Small intestine (tissue), 7 donors: ENCODE results near the gene TTC39B. TPM values are rescaled to one million over a fixed set of nuclear protein-coding genes. Genes with fewer than 3 reads are reported as not detected.

Source experiments
- DNase-seq, 2 donors: peaks; one replicate each; pipeline versions ENCODE4 v3.0.0 to v3.0.0-alpha.2; 2013
- FAIRE-seq: peaks from 2 replicates; lab custom pipeline; 2012; peaks lifted over from hg19 to GRCh38; lab: Jason Lieb, UNC
- H3K27ac ChIP-seq, 3 donors: one replicate each; pipeline ENCODE4 v1.5.1; 2013; ENCODE audit warnings: low read length in 2 of 3, mild to moderate bottlenecking in 2 of 3, control low read depth in 1 of 3, inconsistent platforms in 1 of 3, low read depth in 1 of 3, moderate library complexity in 1 of 3
- H3K27me3 ChIP-seq, 3 donors: one replicate each; pipeline ENCODE4 v1.6.1; 2013; ENCODE audit warnings: low read length in 3 of 3, inconsistent platforms in 1 of 3; ENCODE audit not compliant: control insufficient read depth in 3 of 3, insufficient read depth in 3 of 3
- H3K36me3 ChIP-seq, 3 donors: one replicate each; pipeline ENCODE4 v1.6.1; 2013; ENCODE audit warnings: low read length in 3 of 3, inconsistent platforms in 1 of 3, low read depth in 1 of 3, mild to moderate bottlenecking in 1 of 3, moderate library complexity in 1 of 3; ENCODE audit not compliant: control insufficient read depth in 3 of 3, insufficient read depth in 2 of 3
- H3K4me1 ChIP-seq, 3 donors: one replicate each; pipeline ENCODE4 v1.6.1; 2013; ENCODE audit warnings: low read length in 2 of 3, inconsistent platforms in 1 of 3, low read depth in 1 of 3, mild to moderate bottlenecking in 1 of 3, moderate library complexity in 1 of 3; ENCODE audit not compliant: control insufficient read depth in 3 of 3, insufficient read depth in 2 of 3
- H3K4me3 ChIP-seq, 3 donors: one replicate each; pipeline ENCODE4 v1.5.1; 2013; ENCODE audit warnings: low read length in 3 of 3, control low read depth in 1 of 3, inconsistent platforms in 1 of 3, low read depth in 1 of 3, mild to moderate bottlenecking in 1 of 3, moderate library complexity in 1 of 3
- H3K9me3 ChIP-seq, 2 donors: one replicate each; pipeline ENCODE4 v1.6.1; 2013; ENCODE audit warnings: low read depth in 1 of 2, low read length in 1 of 2; ENCODE audit not compliant: control insufficient read depth in 2 of 2, insufficient read depth in 1 of 2
- WGBS, 3 donors: extraction: QIAGEN DNeasy Blood & Tissue Kit; methylation state at CpG; one replicate each; pipeline ENCODE4 v1.1.7; 2013; 5-methylcytosine and 5-hydroxymethylcytosine counted together
- polyA plus RNA-seq, 4 donors: library from polyadenylated mRNA; stranded (reverse) in 3 of 4; unstranded in 1 of 4; fragments of 200-250 nt in 3 of 4; fragments of 120-200 nt in 1 of 4; gene quantifications; one replicate each; pipeline versions ENCODE4 v1.2.1 to v1.2.3, GENCODE V29; 2013
- donor health status: healthy with polysubstance abuse.
- donor health status: control.
- donor health status: control.
- donor health status: Bipolar disorder and iron deficiency.
- donor health status: healthy.

TTC39B gene
- polyA plus RNA-seq, 4 donors = 4.8 to 33.6 (median 6.2) TPM

GRCh38 chr9:15153961-15154360, 153.1 kb downstream of the TTC39B start:
- DNase-seq = no peak
- no peak overlapping the region for H3K4me3 ChIP-seq
- H3K9me3 ChIP-seq = no peaks in the 10 kb centered on the region
- no peaks in the 10 kb centered on the region for H3K27me3 ChIP-seq
- peaks cover 0 to 3% (median 0%) of the 10 kb centered on the region in 3 donors for H3K4me1 ChIP-seq
- 68 to 83% (median 77%) methylated on average over 3 of the region's 3 CpGs for WGBS, 3 donors
- FAIRE-seq = no peak
- H3K27ac ChIP-seq = no peak overlapping the region
- no peaks in the 10 kb centered on the region for H3K36me3 ChIP-seq

GRCh38 chr9:15150939-15151338, 156.1 kb downstream of the TTC39B start:
- H3K27ac ChIP-seq = no peak overlapping the region
- no peaks in the 10 kb centered on the region for H3K9me3 ChIP-seq
- no peak for DNase-seq
- WGBS, 3 donors = 83 to 91% (median 89%) methylated on average over 4 of the region's 4 CpGs
- H3K4me3 ChIP-seq = no peak overlapping the region
- no peaks in the 10 kb centered on the region for H3K4me1 ChIP-seq
- no peak for FAIRE-seq
- H3K27me3 ChIP-seq = no peaks in the 10 kb centered on the region
- no peaks in the 10 kb centered on the region for H3K36me3 ChIP-seq

- no peaks in the 10 kb centered on the region for H3K27me3 ChIP-seq
- no peaks in the 10 kb centered on the region for H3K4me1 ChIP-seq
- H3K4me3 ChIP-seq = no peak overlapping the region
- H3K9me3 ChIP-seq = no peaks in the 10 kb centered on the region
- no peak overlapping the region for H3K27ac ChIP-seq
- no peak for FAIRE-seq
- DNase-seq = no peak
- H3K36me3 ChIP-seq = no peaks in the 10 kb centered on the region
These were observed 157.6 kb downstream of the TTC39B start for GRCh38 chr9:15149450-15149849.

- no peak for DNase-seq
- no peaks in the 10 kb centered on the region for H3K27me3 ChIP-seq
- FAIRE-seq = no peak
- H3K9me3 ChIP-seq = no peaks in the 10 kb centered on the region
- H3K4me1 ChIP-seq = no peaks in the 10 kb centered on the region
- H3K36me3 ChIP-seq = no peaks in the 10 kb centered on the region
- WGBS, 3 donors = 69 to 86% (median 84%) methylated on average over 9 of the region's 9 CpGs
- no peak overlapping the region for H3K27ac ChIP-seq
- no peak overlapping the region for H3K4me3 ChIP-seq
These were observed 160.7 kb downstream of the TTC39B start for GRCh38 chr9:15146268-15146700.

- FAIRE-seq = no peak
- no peak for DNase-seq
- Histone ChIP-seq H3K9me3 (no peaks in the 10 kb centered on the region), H3K4me1 (no peaks in the 10 kb centered on the region), H3K27me3 (no peaks in the 10 kb centered on the region), H3K4me3 (no peak overlapping the region), H3K36me3 (no peaks in the 10 kb centered on the region), H3K27ac (no peak overlapping the region)
- WGBS, 3 donors = 24 to 47% (median 39%) methylated on average over 4 of the region's 4 CpGs
These were observed 162.4 kb downstream of the TTC39B start for GRCh38 chr9:15144622-15145061.

- Histone ChIP-seq H3K4me1 (no peaks in the 10 kb centered on the region), H3K9me3 (no peaks in the 10 kb centered on the region), H3K27me3 (no peaks in the 10 kb centered on the region), H3K36me3 (no peaks in the 10 kb centered on the region), H3K27ac (no peak overlapping the region), H3K4me3 (no peak overlapping the region)
- DNase-seq (peak; percentile 48 to 52), FAIRE-seq (no peak)
- 59 to 67% (median 64%) methylated on average over 6 of the region's 6 CpGs for WGBS, 3 donors
These were observed 164.0 kb downstream of the TTC39B start for GRCh38 chr9:15142878-15143534.

GRCh38 chr9:15140051-15140450, 167.0 kb downstream of the TTC39B start:
- Histone ChIP-seq H3K27ac (no peak overlapping the region), H3K4me3 (no peak overlapping the region), H3K36me3 (no peaks in the 10 kb centered on the region), H3K4me1 (no peaks in the 10 kb centered on the region), H3K27me3 (no peaks in the 10 kb centered on the region), H3K9me3 (no peaks in the 10 kb centered on the region)
- WGBS, 3 donors = 82 to 96% (median 91%) methylated on average over 1 of the region's 1 CpG
- no peak for DNase-seq
- no peak for FAIRE-seq

GRCh38 chr9:15139469-15139868, 167.5 kb downstream of the TTC39B start:
- Histone ChIP-seq H3K4me1 (no peaks in the 10 kb centered on the region), H3K36me3 (no peaks in the 10 kb centered on the region), H3K27ac (no peak overlapping the region), H3K9me3 (no peaks in the 10 kb centered on the region), H3K4me3 (no peak overlapping the region), H3K27me3 (no peaks in the 10 kb centered on the region)
- no peak for DNase-seq
- WGBS, 3 donors = 69 to 82% (median 82%) methylated on average over 13 of the region's 13 CpGs
- no peak for FAIRE-seq

- FAIRE-seq = no peak
These were observed 168.7 kb downstream of the TTC39B start for GRCh38 chr9:15138357-15138686.

More at GRCh38 chr9:15138357-15138686, 168.7 kb downstream of the TTC39B start:
- no peak for DNase-seq
- WGBS, 3 donors = 85 to 87% (median 85%) methylated on average over 2 of the region's 2 CpGs
- H3K4me1 ChIP-seq = no peaks in the 10 kb centered on the region
- no peaks in the 10 kb centered on the region for H3K9me3 ChIP-seq
- no peak overlapping the region for H3K27ac ChIP-seq
- no peaks in the 10 kb centered on the region for H3K27me3 ChIP-seq
- no peaks in the 10 kb centered on the region for H3K36me3 ChIP-seq
- H3K4me3 ChIP-seq = no peak overlapping the region
